BE2C (cell line): Measurements from ENCODE around the gene CDH22.

Experiments
- DNase-seq: peaks from one replicate; pipeline ENCODE4 v3.0.0-alpha.2; 2020
- H3K27me3 ChIP-seq: fragments of 250-450 bp; sonication (Bioruptor Pico); 2 replicates; pipeline ENCODE4 v1.5.1; 2020; ENCODE audit warnings: mild to moderate bottlenecking
- H3K36me3 ChIP-seq: fragments of 250-450 bp; sonication (Bioruptor Pico); 2 replicates; pipeline ENCODE4 v1.5.1; 2020; ENCODE audit warnings: mild to moderate bottlenecking
- H3K4me1 ChIP-seq: fragments of 250-450 bp; sonication (Bioruptor Pico); 2 replicates; pipeline ENCODE4 v1.5.1; 2020
- H3K4me3 ChIP-seq: 2 replicates; pipeline ENCODE4 v1.5.1; 2011; ENCODE audit warnings: low read depth, low read length
- H3K9me3 ChIP-seq: fragments of 250-450 bp; sonication (Bioruptor Pico); 2 replicates; pipeline ENCODE4 v1.5.1; 2020
- TF ChIP-seq, protein P1 (sequence below): IDR thresholded peaks from 2 replicates; pipeline ENCODE4 v1.5.1; 2012; ENCODE audit warnings: mild to moderate bottlenecking, low read depth, low read length

The CDH22 gene

DNA sequence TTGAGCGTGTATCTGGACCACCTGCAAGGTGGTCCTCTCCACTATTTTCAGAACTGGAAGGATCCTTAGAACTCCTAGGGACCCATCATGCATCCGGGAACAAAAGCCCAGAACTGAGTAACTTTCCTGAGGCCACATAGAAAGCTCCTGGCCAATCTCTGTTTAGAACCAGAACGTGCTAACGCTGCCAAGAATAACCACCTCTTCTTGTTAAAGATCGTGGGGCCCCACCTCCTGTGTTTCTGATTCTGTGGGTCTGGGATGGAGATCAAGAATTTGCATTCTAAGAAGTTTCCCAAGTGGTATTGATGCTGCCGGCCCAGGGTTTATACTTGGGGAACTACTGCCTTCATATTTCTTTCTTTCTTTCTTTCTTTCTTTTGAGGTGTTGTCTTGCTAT lies 176.9 kb downstream of the CDH22 start:
- TF ChIP-seq, protein P1, sequence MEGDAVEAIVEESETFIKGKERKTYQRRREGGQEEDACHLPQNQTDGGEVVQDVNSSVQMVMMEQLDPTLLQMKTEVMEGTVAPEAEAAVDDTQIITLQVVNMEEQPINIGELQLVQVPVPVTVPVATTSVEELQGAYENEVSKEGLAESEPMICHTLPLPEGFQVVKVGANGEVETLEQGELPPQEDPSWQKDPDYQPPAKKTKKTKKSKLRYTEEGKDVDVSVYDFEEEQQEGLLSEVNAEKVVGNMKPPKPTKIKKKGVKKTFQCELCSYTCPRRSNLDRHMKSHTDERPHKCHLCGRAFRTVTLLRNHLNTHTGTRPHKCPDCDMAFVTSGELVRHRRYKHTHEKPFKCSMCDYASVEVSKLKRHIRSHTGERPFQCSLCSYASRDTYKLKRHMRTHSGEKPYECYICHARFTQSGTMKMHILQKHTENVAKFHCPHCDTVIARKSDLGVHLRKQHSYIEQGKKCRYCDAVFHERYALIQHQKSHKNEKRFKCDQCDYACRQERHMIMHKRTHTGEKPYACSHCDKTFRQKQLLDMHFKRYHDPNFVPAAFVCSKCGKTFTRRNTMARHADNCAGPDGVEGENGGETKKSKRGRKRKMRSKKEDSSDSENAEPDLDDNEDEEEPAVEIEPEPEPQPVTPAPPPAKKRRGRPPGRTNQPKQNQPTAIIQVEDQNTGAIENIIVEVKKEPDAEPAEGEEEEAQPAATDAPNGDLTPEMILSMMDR = no peak
- Histone ChIP-seq H3K27me3 (peaks cover 32% of the 10 kb centered on the region), H3K36me3 (no peaks in the 10 kb centered on the region), H3K4me1 (no peaks in the 10 kb centered on the region; the same call in 1 of the 2 replicates), H3K4me3 (no peak overlapping the region), H3K9me3 (no peaks in the 10 kb centered on the region)
- no peak for DNase-seq

DNA sequence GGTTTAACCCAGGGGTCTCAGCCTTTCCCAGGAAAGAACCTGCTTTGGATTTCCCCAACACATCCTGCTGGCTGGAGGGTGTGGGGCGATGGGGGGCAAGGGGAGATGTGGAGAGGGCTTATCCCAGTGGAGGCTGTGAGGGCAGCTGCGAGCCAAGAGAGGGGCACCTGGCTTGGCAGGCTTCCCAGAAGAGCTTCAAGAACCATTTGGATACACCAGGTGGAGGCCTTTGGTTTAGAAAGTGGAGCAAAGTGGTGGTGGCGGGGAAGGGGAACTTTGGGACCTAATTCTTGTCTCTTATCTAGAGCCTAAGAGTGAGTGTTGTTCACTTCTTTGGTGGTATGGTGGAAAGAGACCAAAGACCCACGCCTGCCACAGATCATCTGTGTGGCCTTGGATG lies 177.8 kb downstream of the CDH22 start:
- Histone ChIP-seq H3K27me3 (peaks cover 32% of the 10 kb centered on the region), H3K9me3 (no peaks in the 10 kb centered on the region), H3K4me3 (no peak overlapping the region), H3K4me1 (no peaks in the 10 kb centered on the region; the same call in 1 of the 2 replicates), H3K36me3 (no peaks in the 10 kb centered on the region)
- DNase-seq = no peak
- TF ChIP-seq, protein P1 = no peak

DNA sequence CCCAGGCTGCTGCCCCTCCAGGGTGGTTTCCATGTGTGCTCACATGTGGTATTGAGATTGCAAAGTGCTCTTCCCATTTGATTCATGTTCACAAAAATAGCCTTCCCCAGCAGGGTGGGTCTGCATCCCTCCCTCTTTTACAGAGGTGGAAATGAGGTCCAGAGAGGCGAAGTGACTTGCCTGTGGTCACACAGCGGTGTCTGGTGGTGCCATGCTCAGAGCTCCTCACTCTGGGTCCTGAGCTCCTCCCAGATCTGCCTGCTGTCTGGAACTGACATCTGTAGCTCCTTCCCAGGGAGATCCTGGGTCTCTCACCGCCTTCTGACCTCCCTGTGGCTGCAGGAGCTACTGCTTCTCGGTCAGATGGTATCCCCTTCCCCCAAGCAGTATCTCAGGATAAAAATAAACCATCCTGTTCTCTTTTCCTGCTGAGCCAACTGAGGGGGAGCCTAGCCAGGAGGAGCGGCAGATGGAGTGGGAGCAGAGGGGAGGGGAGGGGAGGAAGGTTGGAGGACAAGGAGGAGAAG lies 178.3 kb downstream of the CDH22 start:
- Histone ChIP-seq H3K36me3 (no peaks in the 10 kb centered on the region), H3K27me3 (peaks cover 32% of the 10 kb centered on the region), H3K4me3 (no peak overlapping the region), H3K9me3 (no peaks in the 10 kb centered on the region), H3K4me1 (no peaks in the 10 kb centered on the region; the same call in 1 of the 2 replicates)
- TF ChIP-seq, protein P1 = no peak
- DNase-seq = no peak

DNA sequence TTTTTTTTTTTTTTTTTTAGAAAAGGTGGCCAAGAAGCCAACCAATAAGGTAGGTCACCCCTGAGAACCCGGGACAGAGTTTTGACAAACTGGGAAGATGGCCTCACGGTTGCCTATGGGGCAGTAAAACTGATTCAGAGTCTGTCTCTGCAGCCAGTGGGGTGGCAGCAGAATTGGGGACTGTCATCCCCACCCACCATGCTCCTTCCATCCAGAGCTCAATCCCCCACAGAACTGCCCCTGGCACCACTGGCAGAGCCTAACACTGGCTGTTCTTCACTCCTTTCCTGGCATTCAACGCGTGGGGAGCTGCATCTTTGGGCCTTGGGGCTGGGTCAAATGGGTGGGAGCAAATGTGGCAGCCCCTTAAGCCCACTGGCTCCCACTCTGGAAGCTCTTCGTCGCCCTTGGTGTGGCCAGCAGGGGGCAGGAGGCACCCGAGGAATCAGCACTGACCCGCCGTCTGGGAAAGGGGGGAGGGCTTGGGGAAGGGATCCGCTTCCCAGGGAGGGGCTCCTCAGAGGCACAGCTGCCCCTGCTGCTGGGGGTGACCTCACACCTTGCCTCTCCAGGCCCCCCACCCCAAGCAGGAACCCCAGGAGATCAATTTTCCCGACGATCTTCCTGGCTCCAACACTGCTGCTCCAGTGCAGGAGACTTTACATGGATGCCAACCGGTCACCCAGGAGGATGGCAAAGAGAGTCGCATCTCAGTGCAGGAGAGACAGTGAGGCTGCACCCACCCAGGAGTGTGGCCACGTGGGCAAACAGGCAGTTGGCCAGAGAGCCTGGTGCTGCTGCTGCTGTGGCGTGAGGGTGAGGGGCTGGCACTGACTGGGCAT lies 179.8 kb downstream of the CDH22 start:
- DNase-seq = peak; percentile 78
- Histone ChIP-seq H3K36me3 (no peaks in the 10 kb centered on the region), H3K27me3 (peaks cover 32% of the 10 kb centered on the region), H3K9me3 (no peaks in the 10 kb centered on the region), H3K4me3 (no peak overlapping the region), H3K4me1 (no peaks in the 10 kb centered on the region; the same call in 1 of the 2 replicates)
- TF ChIP-seq, protein P1 = peak; percentile 85

DNA sequence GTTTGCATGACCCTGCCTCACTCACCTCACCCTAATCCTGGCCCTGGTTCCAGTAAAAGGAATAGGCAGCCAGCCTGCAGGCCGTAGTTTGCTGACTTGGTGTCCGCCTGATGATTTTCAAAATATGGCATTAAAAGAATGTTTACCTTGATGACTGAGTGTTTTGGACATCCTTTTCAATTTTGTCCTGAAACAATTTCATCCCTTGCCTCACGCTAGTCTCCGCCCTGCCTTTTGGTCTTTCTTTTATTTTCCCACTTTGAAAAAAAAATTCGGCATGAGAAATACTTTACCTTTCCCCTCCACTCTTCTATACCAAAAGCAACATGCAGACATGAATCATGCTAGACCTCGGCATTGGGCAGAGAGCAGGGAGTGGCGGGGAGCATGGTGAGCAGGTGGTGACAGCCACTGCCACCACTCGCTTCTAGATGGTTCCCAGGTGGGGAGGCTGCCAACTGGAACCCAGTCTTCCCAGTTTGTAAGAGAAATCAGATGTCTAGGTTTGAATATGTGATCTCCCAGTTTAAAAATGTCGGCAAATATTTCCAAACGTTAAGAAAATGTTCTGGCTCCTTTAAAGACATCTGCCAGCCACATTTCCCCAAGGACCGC lies 180.8 kb downstream of the CDH22 start:
- peaks cover 32% of the 10 kb centered on the region for H3K27me3 ChIP-seq
- DNase-seq = no peak
- H3K36me3 ChIP-seq = no peaks in the 10 kb centered on the region
- no peaks in the 10 kb centered on the region for H3K4me1 ChIP-seq
- no peak overlapping the region for H3K4me3 ChIP-seq
- no peaks in the 10 kb centered on the region for H3K9me3 ChIP-seq
- TF ChIP-seq, protein P1 = no peak
